HepG2 (cell line): ENCODE results near the gene AK6. TPM values are rescaled to one million over a fixed set of nuclear protein-coding genes. Genes with fewer than 3 reads are reported as not detected.
A peak's percentile ranks its signal among the peaks of the same experiment; 100 is the strongest.

Experiments
- BCL6 ChIP-seq: IDR thresholded peaks from 2 replicates; pipeline ENCODE4 v1.6.1; 2016; ENCODE audit warnings: missing genetic modification reagents, missing compliant biosample characterization
- ETV5 ChIP-seq: IDR thresholded peaks from 2 replicates; pipeline ENCODE4 v1.6.1; 2018; ENCODE audit warnings: missing biosample characterization, missing genetic modification reagents, inconsistent platforms, borderline replicate concordance
- GATAD2A ChIP-seq: IDR thresholded peaks from 2 replicates; pipeline ENCODE4 v1.6.1; 2016
- KAT8 ChIP-seq: IDR thresholded peaks from 2 replicates; pipeline ENCODE4 v1.6.1; 2016; ENCODE audit warnings: missing genetic modification reagents, missing compliant biosample characterization
- KDM2A ChIP-seq: sonication (generic); formaldehyde crosslinking; IDR thresholded peaks from 2 replicates; pipeline ENCODE4 v1.4.0; 2020; ENCODE audit warnings: low read depth, missing genetic modification reagents, borderline replicate concordance
- RAD21 ChIP-seq: fragments of 450-650 bp; formaldehyde crosslinking; IDR thresholded peaks from 2 replicates; pipeline ENCODE4 v1.5.0; 2020; ENCODE audit warnings: mild to moderate bottlenecking
- SIX4 ChIP-seq: sonication (generic); formaldehyde crosslinking; IDR thresholded peaks from 2 replicates; pipeline ENCODE4 v1.4.0; 2020; ENCODE audit warnings: missing genetic modification reagents
- SOX13 ChIP-seq, 3 experiments: fragments of 450-650 bp in 1 of 3; sonication (generic) in 1 of 3; formaldehyde crosslinking in 1 of 3; IDR thresholded peaks in 2 of 3; conservative IDR thresholded peaks in 1 of 3; 2 replicates each; pipeline versions ENCODE4 v1.5.0 to v1.6.1; 2016 to 2020; ENCODE audit warnings: antibody characterized with exemption in 1 of 3, mild to moderate bottlenecking in 1 of 3, missing compliant biosample characterization in 1 of 3, missing genetic modification reagents in 1 of 3, moderate library complexity in 1 of 3
- SRF ChIP-seq: IDR thresholded peaks from 2 replicates; pipeline ENCODE4 v1.6.1; 2011; ENCODE audit warnings: mild to moderate bottlenecking, low read depth, low read length, moderate library complexity
- THAP11 ChIP-seq: IDR thresholded peaks from 2 replicates; pipeline ENCODE4 v1.6.1; 2016; ENCODE audit warnings: missing biosample characterization, missing genetic modification reagents
- ZEB1 ChIP-seq: IDR thresholded peaks from 2 replicates; pipeline ENCODE4 v1.6.1; 2012; ENCODE audit warnings: mild to moderate bottlenecking, low read depth, inconsistent platforms; ENCODE audit not compliant: insufficient replicate concordance
- ZNF263 ChIP-seq: sonication (generic); formaldehyde crosslinking; IDR thresholded peaks from 2 replicates; pipeline ENCODE4 v1.4.0; 2020; ENCODE audit warnings: missing genetic modification reagents
- ZNF331 ChIP-seq: sonication (generic); formaldehyde crosslinking; IDR thresholded peaks from 2 replicates; pipeline ENCODE4 v1.4.0; 2020; ENCODE audit warnings: missing genetic modification reagents
- ZNF441 ChIP-seq: sonication (generic); formaldehyde crosslinking; IDR thresholded peaks from 2 replicates; pipeline ENCODE4 v1.7.0; 2021; ENCODE audit warnings: missing genetic modification reagents, borderline replicate concordance
- polyA plus RNA-seq, 8 experiments: library from polyadenylated mRNA; depleted of rRNA in 3 of 8; stranded (reverse) in 7 of 8; unstranded in 1 of 8; fragments of >200 nt; fragmentation: Illumina TruSeq in 4 of 8; extraction: Trizol in 4 of 8; gene quantifications; 2 replicates each; pipeline versions ENCODE4 v1.2.1 to v1.2.3, GENCODE V29; 2011 to 2016; ENCODE audit warnings: low read depth in 4 of 8, missing spikeins in 1 of 8, mixed read lengths in 1 of 8; ENCODE audit not compliant: insufficient read depth in 1 of 8
- total RNA-seq, 5 experiments: library from RNA; depleted of rRNA; stranded (reverse); fragments of >200 nt; fragmentation: Illumina TruSeq; extraction: Trizol; gene quantifications; 2 replicates each; pipeline ENCODE4 v1.2.3, GENCODE V29; 2016; ENCODE audit warnings: low read depth in 1 of 5
- TF ChIP-seq, protein P1 (sequence below): sonication (generic); formaldehyde crosslinking; IDR thresholded peaks from 2 replicates; pipeline ENCODE4 v1.8.0; 2022; ENCODE audit warnings: missing genetic modification reagents, mild to moderate bottlenecking, borderline replicate concordance
- TF ChIP-seq, protein P2 (sequence below): sonication (generic); formaldehyde crosslinking; IDR thresholded peaks from 2 replicates; pipeline ENCODE4 v1.4.0; 2020; ENCODE audit warnings: mild to moderate bottlenecking, missing genetic modification reagents
- TF ChIP-seq, protein P3 (sequence below): sonication (generic); formaldehyde crosslinking; IDR thresholded peaks from 2 replicates; pipeline ENCODE4 v1.9.0; 2021; ENCODE audit warnings: missing genetic modification reagents, mild to moderate bottlenecking, borderline replicate concordance
- TF ChIP-seq, protein P4 (sequence below): IDR thresholded peaks from 2 replicates; pipeline ENCODE4 v1.6.1; 2016; ENCODE audit warnings: missing compliant biosample characterization, missing genetic modification reagents, borderline replicate concordance
- TF ChIP-seq, protein P5 (sequence below): sonication (generic); formaldehyde crosslinking; IDR thresholded peaks from 2 replicates; pipeline ENCODE4 v1.5.1; 2020; ENCODE audit warnings: mild to moderate bottlenecking, missing genetic modification reagents

AK6 gene
- total and polyA plus RNA-seq, 2 of the 13 experiments (the other 11 are each of a cell fraction or from before 2014, with no cell fraction given): 31.1 to 77.2 TPM

DNA sequence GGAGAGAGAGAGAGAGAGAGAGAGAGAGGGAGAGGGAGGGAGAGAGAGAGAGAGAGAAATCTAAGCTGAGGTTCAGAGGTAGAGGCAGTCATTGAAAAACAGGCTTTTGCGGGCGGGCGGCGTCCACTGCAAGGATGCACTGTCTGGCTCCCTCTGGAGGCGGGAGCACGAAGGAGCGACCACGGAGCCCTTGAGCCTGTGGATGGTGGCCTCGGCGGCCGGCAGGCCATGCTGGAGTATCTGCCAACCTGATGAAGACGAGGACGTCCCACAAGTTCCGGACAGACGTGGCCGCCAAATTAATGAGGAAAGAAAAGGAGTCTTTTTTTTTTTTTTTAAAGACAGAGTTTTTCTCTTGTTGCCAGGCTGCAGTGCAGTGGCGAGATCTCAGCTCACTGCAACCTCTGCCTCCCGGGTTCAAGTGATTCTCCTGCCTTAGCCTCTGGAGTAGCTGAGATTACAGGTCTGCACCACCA, 34.5 kb downstream of the AK6 start (continued):
- TF ChIP-seq BCL6 (CRISPR knock-in tag) (0 out of 2 replicates have a peak, but pooled peaks have one; percentile 10), SIX4 (CRISPR knock-in tag) (no peak), ZNF331 (CRISPR knock-in tag) (peak; percentile 63; the same call in 1 of the 2 replicates), GATAD2A (peak; percentile 33; the same call in 1 of the 2 replicates), RAD21 (CRISPR knock-in tag) (peak; percentile 91), ZNF441 (CRISPR knock-in tag) (peak; percentile 2; the same call in 1 of the 2 replicates), SRF (no peak), SOX13 (IDR thresholded peaks at IDR 0.05) (no peak), SOX13 (CRISPR knock-in tag; conservative IDR thresholded peaks at IDR 0.05 in 1 of 2, IDR thresholded peaks at IDR 0.05 in 1 of 2) (0 out of 4 replicates have a peak, but pooled peaks of 1 of the 2 experiments have one; percentile 22), ETV5 (CRISPR knock-in tag) (peak; percentile 43; the same call in 1 of the 2 replicates), ZEB1 (no peak), THAP11 (CRISPR knock-in tag) (0 out of 2 replicates have a peak, but pooled peaks have one; percentile 24), KAT8 (CRISPR knock-in tag) (peak; percentile 41; the same call in 1 of the 2 replicates), ZNF263 (peak; percentile 35; the same call in 1 of the 2 replicates), KDM2A (CRISPR knock-in tag) (peak; percentile 72; the same call in 1 of the 2 replicates)
- TF ChIP-seq, protein P1, sequence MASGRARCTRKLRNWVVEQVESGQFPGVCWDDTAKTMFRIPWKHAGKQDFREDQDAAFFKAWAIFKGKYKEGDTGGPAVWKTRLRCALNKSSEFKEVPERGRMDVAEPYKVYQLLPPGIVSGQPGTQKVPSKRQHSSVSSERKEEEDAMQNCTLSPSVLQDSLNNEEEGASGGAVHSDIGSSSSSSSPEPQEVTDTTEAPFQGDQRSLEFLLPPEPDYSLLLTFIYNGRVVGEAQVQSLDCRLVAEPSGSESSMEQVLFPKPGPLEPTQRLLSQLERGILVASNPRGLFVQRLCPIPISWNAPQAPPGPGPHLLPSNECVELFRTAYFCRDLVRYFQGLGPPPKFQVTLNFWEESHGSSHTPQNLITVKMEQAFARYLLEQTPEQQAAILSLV (CRISPR knock-in tag): peak; percentile 37; the same call in 1 of the 2 replicates
- TF ChIP-seq, protein P2, sequence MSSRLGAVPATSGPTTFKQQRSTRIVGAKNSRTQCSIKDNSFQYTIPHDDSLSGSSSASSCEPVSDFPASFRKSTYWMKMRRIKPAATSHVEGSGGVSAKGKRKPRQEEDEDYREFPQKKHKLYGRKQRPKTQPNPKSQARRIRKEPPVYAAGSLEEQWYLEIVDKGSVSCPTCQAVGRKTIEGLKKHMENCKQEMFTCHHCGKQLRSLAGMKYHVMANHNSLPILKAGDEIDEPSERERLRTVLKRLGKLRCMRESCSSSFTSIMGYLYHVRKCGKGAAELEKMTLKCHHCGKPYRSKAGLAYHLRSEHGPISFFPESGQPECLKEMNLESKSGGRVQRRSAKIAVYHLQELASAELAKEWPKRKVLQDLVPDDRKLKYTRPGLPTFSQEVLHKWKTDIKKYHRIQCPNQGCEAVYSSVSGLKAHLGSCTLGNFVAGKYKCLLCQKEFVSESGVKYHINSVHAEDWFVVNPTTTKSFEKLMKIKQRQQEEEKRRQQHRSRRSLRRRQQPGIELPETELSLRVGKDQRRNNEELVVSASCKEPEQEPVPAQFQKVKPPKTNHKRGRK (CRISPR knock-in tag): peak; percentile 33; the same call in 1 of the 2 replicates
- TF ChIP-seq, protein P3, sequence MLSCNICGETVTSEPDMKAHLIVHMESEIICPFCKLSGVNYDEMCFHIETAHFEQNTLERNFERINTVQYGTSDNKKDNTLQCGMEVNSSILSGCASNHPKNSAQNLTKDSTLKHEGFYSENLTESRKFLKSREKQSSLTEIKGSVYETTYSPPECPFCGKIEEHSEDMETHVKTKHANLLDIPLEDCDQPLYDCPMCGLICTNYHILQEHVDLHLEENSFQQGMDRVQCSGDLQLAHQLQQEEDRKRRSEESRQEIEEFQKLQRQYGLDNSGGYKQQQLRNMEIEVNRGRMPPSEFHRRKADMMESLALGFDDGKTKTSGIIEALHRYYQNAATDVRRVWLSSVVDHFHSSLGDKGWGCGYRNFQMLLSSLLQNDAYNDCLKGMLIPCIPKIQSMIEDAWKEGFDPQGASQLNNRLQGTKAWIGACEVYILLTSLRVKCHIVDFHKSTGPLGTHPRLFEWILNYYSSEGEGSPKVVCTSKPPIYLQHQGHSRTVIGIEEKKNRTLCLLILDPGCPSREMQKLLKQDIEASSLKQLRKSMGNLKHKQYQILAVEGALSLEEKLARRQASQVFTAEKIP (CRISPR knock-in tag): no peak
- TF ChIP-seq, protein P4, sequence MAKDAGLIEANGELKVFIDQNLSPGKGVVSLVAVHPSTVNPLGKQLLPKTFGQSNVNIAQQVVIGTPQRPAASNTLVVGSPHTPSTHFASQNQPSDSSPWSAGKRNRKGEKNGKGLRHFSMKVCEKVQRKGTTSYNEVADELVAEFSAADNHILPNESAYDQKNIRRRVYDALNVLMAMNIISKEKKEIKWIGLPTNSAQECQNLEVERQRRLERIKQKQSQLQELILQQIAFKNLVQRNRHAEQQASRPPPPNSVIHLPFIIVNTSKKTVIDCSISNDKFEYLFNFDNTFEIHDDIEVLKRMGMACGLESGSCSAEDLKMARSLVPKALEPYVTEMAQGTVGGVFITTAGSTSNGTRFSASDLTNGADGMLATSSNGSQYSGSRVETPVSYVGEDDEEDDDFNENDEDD (CRISPR knock-in tag): peak; percentile 41; the same call in 1 of the 2 replicates
- TF ChIP-seq, protein P5, sequence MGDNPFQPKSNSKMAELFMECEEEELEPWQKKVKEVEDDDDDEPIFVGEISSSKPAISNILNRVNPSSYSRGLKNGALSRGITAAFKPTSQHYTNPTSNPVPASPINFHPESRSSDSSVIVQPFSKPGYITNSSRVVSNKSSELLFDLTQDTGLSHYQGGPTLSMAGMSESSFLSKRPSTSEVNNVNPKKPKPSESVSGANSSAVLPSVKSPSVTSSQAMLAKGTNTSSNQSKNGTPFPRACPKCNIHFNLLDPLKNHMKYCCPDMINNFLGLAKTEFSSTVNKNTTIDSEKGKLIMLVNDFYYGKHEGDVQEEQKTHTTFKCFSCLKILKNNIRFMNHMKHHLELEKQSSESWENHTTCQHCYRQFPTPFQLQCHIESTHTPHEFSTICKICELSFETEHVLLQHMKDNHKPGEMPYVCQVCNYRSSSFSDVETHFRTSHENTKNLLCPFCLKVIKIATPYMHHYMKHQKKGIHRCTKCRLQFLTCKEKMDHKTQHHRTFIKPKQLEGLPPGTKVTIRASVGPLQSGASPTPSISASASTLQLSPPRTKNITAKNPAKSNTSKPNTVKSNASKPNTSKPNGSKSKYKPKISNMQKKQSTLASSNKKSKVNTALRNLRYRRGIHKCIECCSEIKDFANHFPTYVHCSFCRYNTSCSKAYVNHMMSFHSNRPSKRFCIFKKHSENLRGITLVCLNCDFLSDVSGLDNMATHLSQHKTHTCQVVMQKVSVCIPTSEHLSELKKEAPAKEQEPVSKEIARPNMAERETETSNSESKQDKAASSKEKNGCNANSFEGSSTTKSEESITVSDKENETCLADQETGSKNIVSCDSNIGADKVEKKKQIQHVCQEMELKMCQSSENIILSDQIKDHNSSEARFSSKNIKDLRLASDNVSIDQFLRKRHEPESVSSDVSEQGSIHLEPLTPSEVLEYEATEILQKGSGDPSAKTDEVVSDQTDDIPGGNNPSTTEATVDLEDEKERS (CRISPR knock-in tag): peak; percentile 55; the same call in 1 of the 2 replicates
